ENCODE results near the gene PTPN3. TPM values are rescaled to one million over a fixed set of nuclear protein-coding genes. Genes with fewer than 3 reads are reported as not detected.

PTPN3 gene
- total RNA-seq, 2 donors from 2014 or later: 11.0 to 16.3 TPM

DNA sequence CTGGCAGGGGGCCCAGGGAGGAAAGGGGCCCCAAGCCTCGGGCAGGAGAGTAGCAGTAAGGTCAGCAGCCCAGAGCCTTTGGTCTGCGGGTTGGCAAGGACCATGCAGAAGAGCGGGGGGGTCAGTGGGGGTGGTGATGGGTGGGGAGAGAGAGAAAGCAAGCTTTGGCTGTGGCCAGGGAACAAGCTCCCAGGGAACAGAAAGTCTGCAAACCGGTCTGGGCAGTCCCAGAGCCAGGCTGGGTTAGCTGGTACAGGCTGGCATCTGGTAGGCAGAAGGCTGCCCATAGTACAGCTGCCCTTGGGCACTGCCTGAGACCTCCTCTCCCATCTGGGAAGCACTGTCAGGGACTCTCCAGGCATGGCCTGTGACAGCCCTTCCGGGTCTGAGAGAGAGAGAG, 166.8 kb downstream of the PTPN3 start:
- peak; percentile 97 for DNase-seq (ENCODE audit: low spot score)
- intact Hi-C loops (cut with DNase I): no loop called here
- Histone ChIP-seq H3K4me1 (replicated peaks) (peaks cover 17% of the 10 kb centered on the region), H3K27ac (peak overlapping the region; percentile 82 to 92), H3K27me3 (replicated peaks; ENCODE audit: insufficient read depth) (no peaks in the 10 kb centered on the region), H3K4me3 (no peak overlapping the region), H3K36me3 (no peaks in the 10 kb centered on the region), H3K9me3 (no peaks in the 10 kb centered on the region)
- WGBS: 15% methylated on average over 5 of the region's 5 CpGs
- TF ChIP-seq, protein P1, sequence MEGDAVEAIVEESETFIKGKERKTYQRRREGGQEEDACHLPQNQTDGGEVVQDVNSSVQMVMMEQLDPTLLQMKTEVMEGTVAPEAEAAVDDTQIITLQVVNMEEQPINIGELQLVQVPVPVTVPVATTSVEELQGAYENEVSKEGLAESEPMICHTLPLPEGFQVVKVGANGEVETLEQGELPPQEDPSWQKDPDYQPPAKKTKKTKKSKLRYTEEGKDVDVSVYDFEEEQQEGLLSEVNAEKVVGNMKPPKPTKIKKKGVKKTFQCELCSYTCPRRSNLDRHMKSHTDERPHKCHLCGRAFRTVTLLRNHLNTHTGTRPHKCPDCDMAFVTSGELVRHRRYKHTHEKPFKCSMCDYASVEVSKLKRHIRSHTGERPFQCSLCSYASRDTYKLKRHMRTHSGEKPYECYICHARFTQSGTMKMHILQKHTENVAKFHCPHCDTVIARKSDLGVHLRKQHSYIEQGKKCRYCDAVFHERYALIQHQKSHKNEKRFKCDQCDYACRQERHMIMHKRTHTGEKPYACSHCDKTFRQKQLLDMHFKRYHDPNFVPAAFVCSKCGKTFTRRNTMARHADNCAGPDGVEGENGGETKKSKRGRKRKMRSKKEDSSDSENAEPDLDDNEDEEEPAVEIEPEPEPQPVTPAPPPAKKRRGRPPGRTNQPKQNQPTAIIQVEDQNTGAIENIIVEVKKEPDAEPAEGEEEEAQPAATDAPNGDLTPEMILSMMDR (IDR thresholded peaks at IDR 0.05): no peak
- peak; percentile 90 for TF ChIP-seq POLR2AphosphoS5 (IDR thresholded peaks at IDR 0.05)

DNA sequence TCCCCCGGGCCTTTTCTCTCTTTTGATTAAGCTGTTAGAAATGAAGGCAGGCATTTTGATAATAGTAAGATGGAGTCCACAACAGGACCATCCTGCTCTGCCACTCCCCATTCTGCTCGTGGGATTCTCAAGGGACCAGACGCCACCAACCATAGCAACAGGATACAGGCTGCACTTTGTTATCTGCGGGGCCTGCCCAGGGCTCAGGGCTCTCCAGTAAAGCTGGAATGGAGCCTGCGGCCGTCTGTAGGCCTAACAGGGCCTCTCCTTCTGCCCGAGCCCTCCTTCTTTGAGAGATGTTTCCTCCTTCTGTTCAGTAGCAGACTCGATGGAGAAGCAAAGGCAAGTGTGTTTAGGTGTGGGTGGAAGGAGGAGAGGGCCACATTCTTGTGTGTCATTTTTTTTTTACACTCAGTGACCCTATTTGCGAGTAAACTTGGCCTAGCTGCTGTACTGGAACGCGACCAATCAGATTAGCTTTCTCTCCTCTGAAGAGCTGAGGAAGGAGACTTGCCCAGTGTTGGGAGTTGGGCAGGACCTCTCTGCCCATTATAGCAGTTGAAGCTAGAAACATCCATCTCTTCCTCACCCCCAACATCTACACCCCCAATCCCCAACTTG, 168.4 kb downstream of the PTPN3 start:
- TF ChIP-seq POLR2A (IDR thresholded peaks at IDR 0.05) (no peak), POLR2AphosphoS5 (IDR thresholded peaks at IDR 0.05) (peak; percentile 35)
- TF ChIP-seq, protein P1 (IDR thresholded peaks at IDR 0.05): no peak
- intact Hi-C loops (cut with DNase I): loop anchor here (10.0 kb wide), 1 partner anchor 395 kb away; the partner anchor contains the start of genes ABITRAM and ELP1
- H3K36me3 ChIP-seq: no peaks in the 10 kb centered on the region
- peaks cover 17% of the 10 kb centered on the region for H3K4me1 ChIP-seq (replicated peaks)
- H3K9me3 ChIP-seq: no peaks in the 10 kb centered on the region
- no peaks in the 10 kb centered on the region for H3K27me3 ChIP-seq (replicated peaks; ENCODE audit: insufficient read depth)
- no peak overlapping the region for H3K4me3 ChIP-seq
- peak overlapping the region; percentile 82 to 92 for H3K27ac ChIP-seq
- 27% methylated on average over 11 of the region's 11 CpGs for WGBS
- DNase-seq (ENCODE audit: low spot score): peak; percentile 76

DNA sequence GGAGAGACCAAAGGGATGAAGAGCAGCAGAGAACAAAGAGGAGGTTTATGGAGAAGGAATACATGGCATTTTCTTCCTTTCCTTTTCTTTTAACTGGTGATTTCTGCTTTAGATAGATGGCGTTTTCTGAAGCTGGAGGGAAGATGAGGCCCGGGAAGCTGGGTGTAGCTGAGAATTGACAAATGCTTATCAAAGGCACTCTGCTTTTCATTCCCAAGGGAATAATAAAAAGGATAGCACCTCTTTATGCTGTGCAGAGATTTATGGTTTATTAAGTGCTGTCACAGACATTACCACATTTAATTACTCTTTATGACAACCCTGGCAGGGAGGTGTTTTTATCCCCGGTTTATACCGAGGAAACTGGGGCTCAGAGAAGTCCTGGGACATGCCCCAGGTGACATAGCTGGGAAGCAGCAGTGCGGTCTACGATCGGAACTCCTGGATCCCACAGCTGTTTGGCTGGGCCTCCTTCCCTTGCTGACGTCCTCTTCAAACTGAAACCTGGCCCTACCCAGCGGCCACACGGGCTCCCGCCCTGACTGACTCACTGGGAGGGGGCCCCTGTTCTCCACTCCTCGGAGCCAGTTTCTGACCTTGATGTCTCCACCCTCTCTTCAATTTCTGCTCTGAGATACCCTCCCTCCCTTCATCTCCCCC, 169.0 kb downstream of the PTPN3 start:
- H3K9me3 ChIP-seq: no peaks in the 10 kb centered on the region
- 31% methylated on average over 12 of the region's 12 CpGs for WGBS
- intact Hi-C loops (cut with DNase I): loop anchor here (10.0 kb wide), 1 partner anchor 394 kb away; the partner anchor contains the start of genes ABITRAM and ELP1
- DNase-seq (ENCODE audit: low spot score): peak; percentile 82
- no peaks in the 10 kb centered on the region for H3K27me3 ChIP-seq (replicated peaks; ENCODE audit: insufficient read depth)
- peaks cover 17% of the 10 kb centered on the region for H3K4me1 ChIP-seq (replicated peaks)
- H3K27ac ChIP-seq: peak overlapping the region; percentile 82 to 92
- TF ChIP-seq POLR2A (IDR thresholded peaks at IDR 0.05) (no peak), POLR2AphosphoS5 (IDR thresholded peaks at IDR 0.05) (peak; percentile 38)
- TF ChIP-seq, protein P1 (IDR thresholded peaks at IDR 0.05): no peak
- H3K4me3 ChIP-seq: no peak overlapping the region
- no peaks in the 10 kb centered on the region for H3K36me3 ChIP-seq

Small RNA genes lying within 50 kb of the gene (microRNA-seq; reads per million reads assigned to microRNA genes)
- gene MIR3927: 0.34 reads per million

Small RNA genes lying within 50 kb of the gene (small RNA-seq; reads per million reads assigned to genes)
- 0.09 to 0.60 reads per million in 2 donors for gene MIR3927

Other genes starting within 250 kb of the PTPN3 start
- gene EPB41L4B, start 177.2 kb downstream of the PTPN3 start, total RNA-seq: 10 to 100 TPM; 13.3 to 15.1 TPM